HEK293T (cell line): ENCODE measurements around the gene REN.

Experiments
- ARNT ChIP-seq: fragments of 450-650 bp; IDR thresholded peaks from 2 replicates; pipeline ENCODE4 v1.6.1; 2017; ENCODE audit warnings: mild to moderate bottlenecking
- BHLHE40 ChIP-seq: fragments of 450-650 bp; IDR thresholded peaks from 2 replicates; pipeline ENCODE4 v1.6.1; 2016; ENCODE audit warnings: mild to moderate bottlenecking, moderate library complexity, borderline replicate concordance
- CTBP1 ChIP-seq: fragments of 450-650 bp; IDR thresholded peaks from 2 replicates; pipeline ENCODE4 v1.6.1; 2016; ENCODE audit warnings: borderline replicate concordance
- ELF4 ChIP-seq: fragments of 450-650 bp; IDR thresholded peaks from 2 replicates; pipeline ENCODE4 v1.6.1; 2017; ENCODE audit warnings: antibody characterized with exemption
- FOXA1 ChIP-seq: fragments of 450-650 bp; IDR thresholded peaks from 2 replicates; pipeline ENCODE4 v1.6.1; 2016; ENCODE audit warnings: mild to moderate bottlenecking
- FOXK2 ChIP-seq: fragments of 450-650 bp; IDR thresholded peaks from 2 replicates; pipeline ENCODE4 v1.6.1; 2016; ENCODE audit warnings: mild to moderate bottlenecking
- FOXM1 ChIP-seq: fragments of 450-650 bp; IDR thresholded peaks from 2 replicates; pipeline ENCODE4 v1.6.1; 2017; ENCODE audit warnings: mild to moderate bottlenecking, borderline replicate concordance
- HDGF ChIP-seq: fragments of 450-650 bp; IDR thresholded peaks from 2 replicates; pipeline ENCODE4 v1.6.1; 2017; ENCODE audit warnings: antibody characterized with exemption, borderline replicate concordance
- L3MBTL2 ChIP-seq: fragments of 450-650 bp; conservative IDR thresholded peaks from 2 replicates; pipeline ENCODE4 v1.6.1; 2016; ENCODE audit warnings: mild to moderate bottlenecking
- NFRKB ChIP-seq: fragments of 450-650 bp; IDR thresholded peaks from 2 replicates; pipeline ENCODE4 v1.6.1; 2016; ENCODE audit warnings: mild to moderate bottlenecking, moderate library complexity
- PKNOX1 ChIP-seq: fragments of 450-650 bp; IDR thresholded peaks from 2 replicates; pipeline ENCODE4 v1.6.1; 2016
- SP1 ChIP-seq: fragments of 450-650 bp; IDR thresholded peaks from 2 replicates; pipeline ENCODE4 v1.6.1; 2017
- SUZ12 ChIP-seq: fragments of 450-650 bp; IDR thresholded peaks from 2 replicates; pipeline ENCODE4 v1.6.1; 2016; ENCODE audit warnings: mild to moderate bottlenecking
- TARDBP ChIP-seq: fragments of 450-650 bp; IDR thresholded peaks from 2 replicates; pipeline ENCODE4 v1.6.1; 2016

- TF ChIP-seq ELF4 (no peak), HDGF (no peak), FOXA1 (no peak), FOXK2 (no peak), FOXM1 (no peak), NFRKB (no peak), SP1 (no peak), BHLHE40 (no peak), TARDBP (no peak), ARNT (no peak), SUZ12 (no peak), PKNOX1 (no peak), L3MBTL2 (no peak), CTBP1 (no peak)
Measured at GRCh38 chr1:204181116-204181515, 15.0 kb upstream of the REN start.
